Hindlimb muscle (tissue), 1 donor: ENCODE measurements around the gene SMCO3. TPM values are rescaled to one million over a fixed set of nuclear protein-coding genes. Genes with fewer than 3 reads are reported as not detected.
A peak's percentile ranks its signal among the peaks of the same experiment; 100 is the strongest.

ENCODE experiments used
- DNase-seq: peaks from one replicate; pipeline ENCODE4 v3.0.0-alpha.2; 2013
- polyA plus RNA-seq: library from polyadenylated mRNA; unstranded; fragments of 120-200 nt; gene quantifications from one replicate; pipeline ENCODE4 v1.2.1, GENCODE V29; 2013; ENCODE audit not compliant: insufficient read length

Gene SMCO3
- polyA plus RNA-seq, 1 donor, result 0.15 TPM

- DNase-seq, result no peak
These were observed 13.1 kb upstream of the SMCO3 start for GRCh38 chr12:14827043-14827442.

GRCh38 chr12:14826491-14826890 lies 12.5 kb upstream of the SMCO3 start:
- no peak for DNase-seq

- no peak for DNase-seq
These were observed 11.3 kb upstream of the SMCO3 start for GRCh38 chr12:14825256-14825655.

GRCh38 chr12:14824012-14824634 lies 10.1 kb upstream of the SMCO3 start:
- no peak for DNase-seq

- DNase-seq, result no peak
These were observed 2.5 kb downstream of the SMCO3 start for GRCh38 chr12:14811486-14811885.

GRCh38 chr12:14810953-14811483 lies 3.0 kb downstream of the SMCO3 start:
- no peak for DNase-seq

GRCh38 chr12:14810167-14810952 lies 3.6 kb downstream of the SMCO3 start:
- DNase-seq, result no peak

GRCh38 chr12:14803830-14804160 lies 10.2 kb downstream of the SMCO3 start:
- DNase-seq, result no peak

GRCh38 chr12:14803011-14803829 lies 10.8 kb downstream of the SMCO3 start, which contains the start of the genes C12orf60 and WBP11:
Gene C12orf60, plus strand, starts transcription at chr12:14803670. Its CDS starts 19,266 bp downstream, at chr12:14822936.
Gene WBP11, minus strand, starts transcription at chr12:14803478. Its CDS starts 2,095 bp downstream, at chr12:14801383.
- peak; percentile 97 for DNase-seq

GRCh38 chr12:14802721-14803010 lies 11.3 kb downstream of the SMCO3 start:
- DNase-seq, result no peak

- DNase-seq, result no peak
These were observed 11.7 kb downstream of the SMCO3 start for GRCh38 chr12:14802247-14802646.

- DNase-seq, result no peak
These were observed 18.9 kb downstream of the SMCO3 start for GRCh38 chr12:14795028-14795448.

GRCh38 chr12:14785568-14785967 lies 28.4 kb downstream of the SMCO3 start:
- DNase-seq, result no peak

GRCh38 chr12:14784471-14784870 lies 29.5 kb downstream of the SMCO3 start:
- no peak for DNase-seq

GRCh38 chr12:14782756-14783155 lies 31.2 kb downstream of the SMCO3 start:
- no peak for DNase-seq

- DNase-seq, result no peak
These were observed 32.4 kb downstream of the SMCO3 start for GRCh38 chr12:14781563-14781962.

- no peak for DNase-seq
These were observed 33.1 kb downstream of the SMCO3 start for GRCh38 chr12:14780859-14781258.

- DNase-seq, result no peak
These were observed 34.1 kb downstream of the SMCO3 start for GRCh38 chr12:14779834-14780233.

GRCh38 chr12:14777271-14777670 lies 36.7 kb downstream of the SMCO3 start:
- DNase-seq, result no peak

- no peak for DNase-seq
These were observed 37.6 kb downstream of the SMCO3 start for GRCh38 chr12:14776236-14776961.

- DNase-seq, result no peak
These were observed 38.4 kb downstream of the SMCO3 start for GRCh38 chr12:14775636-14775980.

- DNase-seq, result peak; percentile 76
These were observed 38.9 kb downstream of the SMCO3 start for GRCh38 chr12:14774906-14775635.
